IPS-18a (cell line): ENCODE measurements around the gene PTPRG.
A peak's percentile ranks its signal among the peaks of the same experiment; 100 is the strongest.
"Not testable (repeated sequence)": the region's sequence is repeated elsewhere in the genome, so short reads cannot be mapped to it uniquely, and the experiment has no call there.

Experiments
- H3K27ac ChIP-seq: one replicate; pipeline ENCODE4 v1.5.1; 2013; ENCODE audit warnings: low read length
- H3K27me3 ChIP-seq: one replicate; pipeline ENCODE4 v1.6.1; 2013; ENCODE audit warnings: mild to moderate bottlenecking, low read length; ENCODE audit not compliant: control insufficient read depth, insufficient read depth
- H3K36me3 ChIP-seq: one replicate; pipeline ENCODE4 v1.6.1; 2013; ENCODE audit warnings: low read depth, low read length; ENCODE audit not compliant: control insufficient read depth
- H3K4me1 ChIP-seq: one replicate; pipeline ENCODE4 v1.6.1; 2013; ENCODE audit warnings: low read depth, low read length; ENCODE audit not compliant: control insufficient read depth
- H3K4me3 ChIP-seq: one replicate; pipeline ENCODE4 v1.5.1; 2013; ENCODE audit warnings: low read length
- H3K9ac ChIP-seq: one replicate; pipeline ENCODE4 v1.6.1; 2013; ENCODE audit warnings: mild to moderate bottlenecking, low read length, moderate library complexity
- H3K9me3 ChIP-seq: one replicate; pipeline ENCODE4 v1.6.1; 2013; ENCODE audit warnings: low read depth, low read length; ENCODE audit not compliant: control insufficient read depth

PTPRG gene

GRCh38 chr3:61535826-61536225 lies 25.5 kb upstream of the PTPRG start:
- Histone ChIP-seq H3K4me1 (peaks cover 33% of the 10 kb centered on the region), H3K27ac (no peak overlapping the region), H3K9ac (no peak overlapping the region), H3K4me3 (no peak overlapping the region), H3K27me3 (peaks cover 14% of the 10 kb centered on the region), H3K9me3 (no peaks in the 10 kb centered on the region), H3K36me3 (no peaks in the 10 kb centered on the region)

GRCh38 chr3:61537366-61537765 lies 24.0 kb upstream of the PTPRG start:
- H3K4me3 ChIP-seq, result peak overlapping the region; percentile 3
- H3K27ac ChIP-seq, result peak overlapping the region; percentile 7
- peaks cover 11% of the 10 kb centered on the region for H3K27me3 ChIP-seq
- no peaks in the 10 kb centered on the region for H3K9me3 ChIP-seq
- no peak overlapping the region for H3K9ac ChIP-seq
- no peaks in the 10 kb centered on the region for H3K36me3 ChIP-seq
- H3K4me1 ChIP-seq, result peaks cover 24% of the 10 kb centered on the region

- no peak overlapping the region for H3K4me3 ChIP-seq
- H3K27me3 ChIP-seq, result peaks cover 9% of the 10 kb centered on the region
- no peaks in the 10 kb centered on the region for H3K36me3 ChIP-seq
- no peaks in the 10 kb centered on the region for H3K9me3 ChIP-seq
- peaks cover 24% of the 10 kb centered on the region for H3K4me1 ChIP-seq
- no peak overlapping the region for H3K27ac ChIP-seq
- no peak overlapping the region for H3K9ac ChIP-seq
Measured at GRCh38 chr3:61538486-61538885, 22.9 kb upstream of the PTPRG start.

GRCh38 chr3:61541694-61542093 lies 19.7 kb upstream of the PTPRG start:
- no peak overlapping the region for H3K27ac ChIP-seq
- H3K4me1 ChIP-seq, result peaks cover 14% of the 10 kb centered on the region
- H3K9ac ChIP-seq, result no peak overlapping the region
- no peaks in the 10 kb centered on the region for H3K9me3 ChIP-seq
- no peak overlapping the region for H3K4me3 ChIP-seq
- H3K27me3 ChIP-seq, result no peaks in the 10 kb centered on the region
- no peaks in the 10 kb centered on the region for H3K36me3 ChIP-seq

- Histone ChIP-seq H3K9me3 (no peaks in the 10 kb centered on the region), H3K27me3 (no peaks in the 10 kb centered on the region), H3K4me1 (no peaks in the 10 kb centered on the region), H3K27ac (no peak overlapping the region), H3K36me3 (no peaks in the 10 kb centered on the region), H3K4me3 (no peak overlapping the region), H3K9ac (no peak overlapping the region)
Measured at GRCh38 chr3:61545716-61546115, 15.7 kb upstream of the PTPRG start.

GRCh38 chr3:61547625-61548024 lies 13.7 kb upstream of the PTPRG start:
- Histone ChIP-seq H3K9me3 (no peaks in the 10 kb centered on the region), H3K27ac (no peak overlapping the region), H3K9ac (no peak overlapping the region), H3K4me3 (no peak overlapping the region), H3K36me3 (no peaks in the 10 kb centered on the region), H3K27me3 (no peaks in the 10 kb centered on the region), H3K4me1 (no peaks in the 10 kb centered on the region)

- H3K4me1 ChIP-seq, H3K36me3 ChIP-seq, H3K9ac ChIP-seq, H3K27me3 ChIP-seq, H3K9me3 ChIP-seq, H3K27ac ChIP-seq, H3K4me3 ChIP-seq: not testable (repeated sequence)
Measured at GRCh38 chr3:61552704-61553103, 8.7 kb upstream of the PTPRG start.

GRCh38 chr3:61559136-61559731 lies 2.1 kb upstream of the PTPRG start:
- no peak overlapping the region for H3K9ac ChIP-seq
- H3K27me3 ChIP-seq, result peaks cover 4% of the 10 kb centered on the region
- no peaks in the 10 kb centered on the region for H3K9me3 ChIP-seq
- H3K36me3 ChIP-seq, result no peaks in the 10 kb centered on the region
- H3K4me3 ChIP-seq, result peak overlapping the region; percentile 87
- peaks cover 7% of the 10 kb centered on the region for H3K4me1 ChIP-seq
- no peak overlapping the region for H3K27ac ChIP-seq

- Histone ChIP-seq H3K27me3 (peaks cover 4% of the 10 kb centered on the region), H3K4me1 (peaks cover 13% of the 10 kb centered on the region), H3K4me3 (peak overlapping the region; percentile 87), H3K9me3 (no peaks in the 10 kb centered on the region), H3K27ac (peak overlapping the region; percentile 93), H3K9ac (peak overlapping the region; percentile 96), H3K36me3 (peaks cover 4% of the 10 kb centered on the region)
Measured at GRCh38 chr3:61560517-61561373, 626 bp upstream of the PTPRG start.

- H3K9ac ChIP-seq, result peak overlapping the region; percentile 96
- H3K27me3 ChIP-seq, result peaks cover 4% of the 10 kb centered on the region
- H3K9me3 ChIP-seq, result no peaks in the 10 kb centered on the region
- H3K4me3 ChIP-seq, result peak overlapping the region; percentile 87
- H3K36me3 ChIP-seq, result peaks cover 8% of the 10 kb centered on the region
- H3K4me1 ChIP-seq, result peaks cover 13% of the 10 kb centered on the region
- peak overlapping the region; percentile 13 for H3K27ac ChIP-seq
Measured at GRCh38 chr3:61562042-61562720, 810 bp downstream of the PTPRG start.

- peaks cover 4% of the 10 kb centered on the region for H3K27me3 ChIP-seq
- H3K9me3 ChIP-seq, result no peaks in the 10 kb centered on the region
- H3K36me3 ChIP-seq, result peaks cover 8% of the 10 kb centered on the region
- peak overlapping the region; percentile 96 for H3K9ac ChIP-seq
- H3K27ac ChIP-seq, result no peak overlapping the region
- H3K4me1 ChIP-seq, result peaks cover 13% of the 10 kb centered on the region
- H3K4me3 ChIP-seq, result peak overlapping the region; percentile 87
Measured at GRCh38 chr3:61562721-61563312, 1.4 kb downstream of the PTPRG start.
